ENCODE data around the gene DHX35. TPM values are rescaled to one million over a fixed set of nuclear protein-coding genes. Genes with fewer than 3 reads are reported as not detected.

DHX35 gene
- polyA plus RNA-seq, 4 donors, result 15.3 to 18.8 (median 17.3) TPM

DNA sequence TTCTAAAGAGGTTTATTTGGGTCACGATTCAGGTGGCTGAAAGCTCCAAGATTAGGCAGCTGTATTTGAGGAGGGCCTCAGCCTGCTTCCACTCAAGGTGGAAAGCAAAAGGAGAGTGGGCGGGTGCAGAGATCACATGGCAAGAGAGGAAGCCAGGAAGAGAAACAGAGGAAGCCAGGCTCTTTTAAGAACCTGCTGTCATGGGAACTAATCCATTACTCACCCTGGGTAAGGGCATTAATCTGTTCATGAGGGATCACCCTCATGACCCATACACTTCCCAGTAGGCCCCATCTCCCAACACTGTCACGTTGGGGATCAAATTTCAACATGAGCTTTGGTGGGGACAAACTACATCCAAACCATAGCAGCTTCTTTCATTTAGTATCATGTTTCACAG, 53.9 kb downstream of the DHX35 start:
- no peak for DNase-seq (ENCODE audit: low read depth in 4 of 4, low spot score in 2 of 4)

GRCh38 chr20:39016506-39016905, 54.4 kb downstream of the DHX35 start:
- DNase-seq (ENCODE audit: low read depth in 4 of 4, low spot score in 2 of 4), result no peak

GRCh38 chr20:39019027-39019426, 56.9 kb downstream of the DHX35 start:
- no peak for DNase-seq (ENCODE audit: low read depth in 4 of 4, low spot score in 2 of 4)

GRCh38 chr20:39019805-39020325, 57.7 kb downstream of the DHX35 start:
- no peak for DNase-seq (ENCODE audit: low read depth in 4 of 4, low spot score in 2 of 4)

DNA sequence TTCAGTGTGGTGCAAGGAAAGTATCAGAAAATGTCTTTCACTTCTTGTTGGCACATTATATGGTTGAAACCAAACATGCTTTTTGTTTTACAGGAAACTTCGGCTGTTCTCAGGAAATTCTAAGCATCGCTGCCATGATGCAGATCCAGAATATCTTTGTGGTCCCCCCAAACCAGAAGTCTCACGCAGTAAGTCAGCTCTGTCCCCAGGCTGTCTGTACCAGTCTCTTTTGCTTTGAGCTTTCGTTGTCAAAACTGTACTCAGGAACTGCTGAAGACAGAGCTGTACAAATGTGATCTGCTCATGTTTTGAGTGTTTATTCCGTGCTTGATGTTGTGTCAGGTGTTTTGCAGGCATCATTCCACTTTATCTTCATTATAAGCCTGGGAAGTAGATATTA, 59.6 kb downstream of the DHX35 start:
- no peak for DNase-seq (ENCODE audit: low read depth in 4 of 4, low spot score in 2 of 4)

DNA sequence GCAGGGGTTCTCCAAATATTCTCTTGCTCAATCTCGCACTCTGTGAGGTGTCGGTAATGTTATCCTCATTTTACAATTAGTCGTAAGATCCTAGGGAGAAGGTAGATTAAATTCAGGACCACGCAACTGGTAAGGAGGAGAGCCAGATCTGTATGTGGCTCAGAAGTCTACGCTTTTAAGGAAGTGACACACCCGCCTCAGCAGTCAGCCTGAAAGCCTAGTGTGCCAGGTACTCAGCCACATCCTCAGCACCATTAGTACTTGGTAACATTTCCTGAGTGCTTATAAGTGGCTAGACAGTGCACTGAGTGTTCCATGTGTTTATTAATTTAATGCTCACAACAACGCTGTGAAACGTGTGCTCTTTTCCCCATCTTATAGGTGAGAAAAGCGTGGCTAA, 63.7 kb downstream of the DHX35 start:
- DNase-seq (ENCODE audit: low read depth in 4 of 4, low spot score in 2 of 4), result no peak

GRCh38 chr20:39029364-39029763, 67.2 kb downstream of the DHX35 start:
- no peak for DNase-seq (ENCODE audit: low read depth in 4 of 4, low spot score in 2 of 4)

- DNase-seq (ENCODE audit: low read depth in 4 of 4, low spot score in 2 of 4), result no peak
Measured at GRCh38 chr20:39032997-39033396, 70.9 kb downstream of the DHX35 start.

GRCh38 chr20:39036011-39036410, 73.9 kb downstream of the DHX35 start:
- DNase-seq (ENCODE audit: low read depth in 4 of 4, low spot score in 2 of 4), result no peak

- no peak for DNase-seq (ENCODE audit: low read depth in 4 of 4, low spot score in 2 of 4)
Measured at GRCh38 chr20:39036851-39037250, 74.7 kb downstream of the DHX35 start.

DNA sequence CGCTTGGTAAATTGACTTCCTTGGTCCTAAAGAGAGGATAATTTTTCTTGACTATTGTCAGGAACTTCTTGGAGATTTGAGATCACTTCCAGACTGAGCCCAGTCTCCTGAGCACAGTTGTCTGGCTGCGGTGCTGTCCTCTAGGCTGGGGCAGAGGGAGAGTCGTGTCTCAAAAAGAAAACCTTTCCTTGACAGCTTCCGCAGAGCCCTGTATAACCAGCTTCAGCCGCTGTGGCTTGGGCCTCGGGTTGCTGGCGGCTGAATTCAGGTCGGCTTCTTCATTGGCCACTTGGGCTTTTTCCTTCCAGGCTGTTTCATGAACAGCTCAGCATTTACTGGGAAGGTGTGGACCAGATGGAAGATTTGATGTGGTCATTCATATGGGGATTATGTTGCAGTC, 75.9 kb downstream of the DHX35 start:
- no peak for DNase-seq (ENCODE audit: low read depth in 4 of 4, low spot score in 2 of 4)

DNA sequence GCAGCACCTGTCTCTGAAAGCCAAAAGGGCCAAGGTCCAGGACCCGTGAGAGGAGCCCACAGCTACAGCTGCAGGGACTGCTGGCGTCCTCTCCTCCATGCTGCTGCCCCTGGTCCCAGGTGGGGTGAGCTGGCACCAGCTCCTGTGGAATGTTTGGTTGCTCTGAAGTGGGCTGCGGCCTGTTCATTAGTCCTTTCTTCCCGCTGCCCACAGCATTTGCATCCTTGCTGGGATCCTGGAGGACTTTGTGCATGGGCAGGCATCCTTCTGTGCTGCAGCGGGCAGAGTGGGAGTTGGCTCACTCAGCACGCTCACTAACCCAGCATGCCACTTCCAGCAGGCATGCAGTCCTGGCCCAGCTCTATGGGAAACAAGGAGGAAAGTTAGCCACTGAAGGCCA, 76.4 kb downstream of the DHX35 start:
- DNase-seq (ENCODE audit: low read depth in 4 of 4, low spot score in 2 of 4), result no peak

GRCh38 chr20:39039261-39039660, 77.1 kb downstream of the DHX35 start:
- DNase-seq (ENCODE audit: low read depth in 4 of 4, low spot score in 2 of 4), result no peak

- DNase-seq (ENCODE audit: low read depth in 4 of 4, low spot score in 2 of 4), result no peak
Measured at GRCh38 chr20:39040116-39040515, 78.0 kb downstream of the DHX35 start.

- DNase-seq (ENCODE audit: low read depth in 4 of 4, low spot score in 2 of 4), result no peak
Measured at GRCh38 chr20:39041067-39041466, 78.9 kb downstream of the DHX35 start.

DNA sequence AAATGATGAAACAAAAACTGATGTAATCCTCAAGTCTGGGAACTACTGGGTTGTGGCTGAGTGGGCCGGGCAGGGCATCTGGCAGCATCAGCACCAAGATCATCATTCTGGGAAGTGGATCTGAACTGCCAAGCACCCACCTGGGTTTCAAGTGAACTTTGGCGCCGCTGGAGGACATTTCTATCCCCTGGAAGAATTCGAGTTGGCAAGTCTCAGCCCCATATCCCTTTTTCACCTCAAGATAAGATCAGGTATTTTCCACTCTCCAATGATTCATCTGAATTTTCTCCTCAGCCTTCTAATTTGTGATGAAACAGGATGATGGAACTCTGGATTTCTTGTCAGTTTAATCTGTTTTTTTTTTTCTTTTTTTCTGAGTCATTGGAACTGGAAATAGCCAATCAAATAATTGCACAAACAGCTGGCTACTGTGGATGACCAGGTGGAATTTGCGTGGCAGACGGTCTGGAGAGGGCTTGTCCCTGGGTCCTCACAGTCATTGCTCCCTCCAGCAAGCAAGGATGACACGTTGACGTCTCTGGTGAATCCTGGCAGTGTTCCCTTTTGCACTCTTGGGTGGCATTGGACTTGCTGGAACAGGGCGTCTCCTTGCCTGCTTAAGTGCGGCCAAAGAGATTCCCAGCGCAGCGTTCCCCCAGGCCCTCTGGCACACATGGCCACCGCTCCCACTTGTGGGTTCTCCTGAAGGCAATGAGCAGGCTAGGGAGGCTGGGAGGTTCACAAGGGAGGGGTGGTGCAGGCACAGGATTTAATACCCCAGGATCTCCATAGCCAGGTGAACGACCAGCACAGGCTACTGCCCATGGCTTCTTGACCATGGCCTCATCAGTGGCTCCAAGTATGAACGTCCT, 80.4 kb downstream of the DHX35 start:
- DNase-seq (ENCODE audit: low read depth in 4 of 4, low spot score in 2 of 4), result no peak

DNA sequence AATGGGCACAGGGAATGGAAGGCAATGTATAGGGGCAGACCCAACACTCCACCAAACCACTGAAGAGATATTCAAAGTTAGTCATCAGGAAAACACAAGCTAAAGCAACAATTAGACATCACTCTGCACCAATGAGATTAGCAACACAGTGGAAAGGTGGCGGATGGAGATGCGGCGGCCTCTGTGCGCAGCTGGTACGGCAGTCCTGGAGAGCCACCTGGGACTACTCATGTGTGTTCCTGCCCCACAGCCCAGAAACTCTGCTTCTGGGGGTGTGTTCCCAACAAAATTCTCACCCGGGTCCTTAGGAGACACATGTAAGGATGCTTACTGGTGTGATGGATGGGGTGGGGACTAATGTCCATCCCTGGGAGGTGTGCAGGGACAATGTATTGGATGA, 82.4 kb downstream of the DHX35 start:
- no peak for DNase-seq (ENCODE audit: low read depth in 4 of 4, low spot score in 2 of 4)

DNA sequence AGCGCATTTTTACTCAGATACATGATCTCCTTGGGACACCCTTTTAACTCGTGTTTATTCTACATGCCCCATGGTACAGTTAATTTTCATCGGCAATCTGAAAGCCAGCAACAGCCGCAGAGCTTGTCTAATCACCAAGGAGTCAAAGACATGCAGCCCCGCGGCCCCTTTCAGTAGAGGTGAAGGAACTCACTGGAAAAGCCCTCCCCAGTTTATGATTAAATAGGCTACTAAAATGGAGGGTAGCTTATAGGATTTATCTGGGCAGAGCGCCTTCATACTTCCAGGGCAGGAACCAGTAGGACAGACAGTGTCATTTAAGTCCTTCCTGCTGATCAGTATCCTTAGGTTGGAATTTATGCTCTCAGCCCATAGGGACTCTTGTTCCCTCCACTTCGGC, 83.5 kb downstream of the DHX35 start:
- no peak for DNase-seq (ENCODE audit: low read depth in 4 of 4, low spot score in 2 of 4)

DNA sequence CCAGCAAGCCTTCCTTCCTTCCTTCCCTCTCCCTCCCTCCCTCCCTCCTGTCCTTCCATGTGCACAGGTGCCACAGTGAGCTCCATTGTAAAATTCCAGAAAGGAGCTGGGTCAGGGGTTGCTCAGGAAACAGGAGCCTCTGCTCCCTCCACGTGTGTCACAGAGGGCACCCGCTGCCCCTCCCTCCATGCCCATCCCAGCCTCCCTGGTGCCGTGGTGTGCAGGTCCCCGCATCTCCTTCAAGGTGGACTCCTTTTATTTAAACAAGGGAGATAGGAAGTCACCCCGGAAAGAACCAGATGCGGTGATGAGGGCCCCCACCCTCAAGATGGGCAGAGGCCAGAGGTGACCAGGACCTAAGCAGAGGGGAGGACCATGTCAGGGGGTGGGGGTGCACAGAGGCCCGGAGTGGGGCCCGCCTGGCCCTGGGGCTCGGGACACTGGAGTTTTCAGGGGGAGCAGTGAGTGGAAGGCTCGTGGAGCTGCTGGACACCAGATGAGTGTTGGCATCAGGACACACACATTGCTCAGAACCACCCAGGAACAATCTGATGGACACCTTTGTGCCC, 85.4 kb downstream of the DHX35 start:
- no peak for DNase-seq (ENCODE audit: low read depth in 4 of 4, low spot score in 2 of 4)

DNA sequence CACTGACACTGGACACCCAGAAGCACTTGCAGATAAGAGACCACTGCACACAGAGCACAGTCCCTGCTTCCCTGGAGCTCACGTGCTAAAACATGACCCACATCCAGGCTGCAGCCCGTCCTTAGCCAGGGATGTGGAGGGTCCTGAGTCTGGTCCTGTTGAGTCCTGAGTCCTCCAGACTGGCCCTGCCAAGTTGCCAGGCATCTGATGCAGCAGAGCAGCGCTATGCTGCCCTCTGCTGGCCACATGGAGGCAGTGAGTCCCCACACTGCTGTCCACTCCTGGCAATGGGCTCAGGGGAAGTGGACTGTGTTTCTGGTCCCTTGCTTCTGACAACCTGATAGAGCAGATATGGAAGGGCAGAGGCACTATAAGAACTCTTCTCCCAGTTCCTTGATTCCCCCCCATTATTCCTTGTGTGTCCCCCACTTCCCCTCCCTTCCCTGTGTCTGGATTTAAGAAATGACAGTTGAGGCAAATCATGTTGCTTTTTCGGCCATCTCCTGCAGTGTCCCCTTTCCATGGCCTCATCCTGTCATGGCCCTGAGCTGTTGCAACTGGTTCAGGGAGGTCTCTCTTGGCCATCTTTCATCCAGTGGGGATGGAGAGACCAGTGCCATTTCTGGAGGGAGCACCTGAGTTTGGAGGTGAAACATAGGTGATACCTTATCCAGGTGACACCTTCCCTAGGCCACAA, 86.0 kb downstream of the DHX35 start:
- DNase-seq (ENCODE audit: low read depth in 4 of 4, low spot score in 2 of 4), result peak; percentile 27 to 41 (median 35)

- DNase-seq (ENCODE audit: low read depth in 4 of 4, low spot score in 2 of 4), result no peak
Measured at GRCh38 chr20:39049148-39049547, 87.0 kb downstream of the DHX35 start.

Measured in left renal cortex interstitium (tissue), 4 donors.